ENCODE measurements around the gene TBRG4. TPM values are rescaled to one million over a fixed set of nuclear protein-coding genes. Genes with fewer than 3 reads are reported as not detected.
A peak's percentile ranks its signal among the peaks of the same experiment; 100 is the strongest.

The TBRG4 gene
- total and polyA plus RNA-seq, 2 donors from 2014 or later: 45.7 to 67.8 TPM

- Histone ChIP-seq H3K36me3 (ENCODE audit: control insufficient read depth in 2 of 3, insufficient read depth in 3 of 3, low read length in 3 of 3) (peaks cover 7 to 60% (median 55%) of the 10 kb centered on the region in 3 donors), H3K9me3 (ENCODE audit: control insufficient read depth in 2 of 3, insufficient read depth in 1 of 3, low read length in 3 of 3) (no peaks in the 10 kb centered on the region), H3K4me1 (ENCODE audit: control insufficient read depth in 2 of 3, insufficient read depth in 2 of 3, low read depth in 1 of 3, low read length in 3 of 3) (no peaks in the 10 kb centered on the region), H3K27me3 (ENCODE audit: control insufficient read depth, insufficient read depth, low read length) (no peaks in the 10 kb centered on the region), H3K4me3 (ENCODE audit: low read length in 3 of 3) (no peak overlapping the region), H3K9ac (ENCODE audit: low read length in 3 of 3) (no peak overlapping the region), H3K27ac (ENCODE audit: low read depth in 2 of 2, low read length in 2 of 2) (no peak overlapping the region)
- TF ChIP-seq CTCF (IDR thresholded peaks at IDR 0.05; ENCODE audit: borderline replicate concordance, extremely low read depth, insufficient read depth): no peak
- peak in 1 of 5 donors; percentile 25 for DNase-seq
- intact Hi-C loops (cut with DNase I): no loop called here
- no peak for FAIRE-seq
Observed at GRCh38 chr7:45099891-45100760, 11.4 kb downstream of the TBRG4 start.

- H3K4me1 ChIP-seq (ENCODE audit: control insufficient read depth in 2 of 3, insufficient read depth in 2 of 3, low read depth in 1 of 3, low read length in 3 of 3): no peaks in the 10 kb centered on the region
- intact Hi-C loops (cut with DNase I): no loop called here
- TF ChIP-seq CTCF (IDR thresholded peaks at IDR 0.05; ENCODE audit: borderline replicate concordance, extremely low read depth, insufficient read depth): no peak
- H3K27me3 ChIP-seq (ENCODE audit: control insufficient read depth, insufficient read depth, low read length): no peaks in the 10 kb centered on the region
- peaks cover 6 to 51% (median 46%) of the 10 kb centered on the region in 3 donors for H3K36me3 ChIP-seq (ENCODE audit: control insufficient read depth in 2 of 3, insufficient read depth in 3 of 3, low read length in 3 of 3)
- H3K9me3 ChIP-seq (ENCODE audit: control insufficient read depth in 2 of 3, insufficient read depth in 1 of 3, low read length in 3 of 3): peaks cover 0 to 2% (median 0%) of the 10 kb centered on the region in 3 donors
- H3K4me3 ChIP-seq (ENCODE audit: low read length in 3 of 3): no peak overlapping the region
- H3K9ac ChIP-seq (ENCODE audit: low read length in 3 of 3): no peak overlapping the region
- FAIRE-seq: no peak
- H3K27ac ChIP-seq (ENCODE audit: low read depth in 2 of 2, low read length in 2 of 2): no peak overlapping the region
- peak in 1 of 5 donors; percentile 15 for DNase-seq
Observed at GRCh38 chr7:45098983-45099839, 12.3 kb downstream of the TBRG4 start.

DNA sequence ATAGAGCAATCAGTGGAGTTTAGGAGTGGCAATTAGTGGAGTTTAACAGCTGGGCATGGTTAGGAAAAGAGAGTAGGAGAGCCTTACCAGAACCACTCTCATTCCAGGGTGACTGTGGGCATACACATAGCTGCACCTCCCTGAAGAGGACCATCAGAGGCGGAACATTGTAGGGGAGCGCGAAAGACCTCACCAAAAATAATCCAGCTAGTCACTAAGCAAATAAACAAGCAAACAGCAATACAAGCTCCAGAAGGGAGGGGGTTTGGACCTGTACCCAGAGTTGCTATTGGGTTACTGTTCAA is 18.6 kb downstream of the TBRG4 start:
- TF ChIP-seq CTCF (IDR thresholded peaks at IDR 0.05; ENCODE audit: borderline replicate concordance, extremely low read depth, insufficient read depth): no peak
- intact Hi-C loops (cut with DNase I): no loop called here
- Histone ChIP-seq H3K9ac (ENCODE audit: low read length in 3 of 3) (no peak overlapping the region), H3K27me3 (ENCODE audit: control insufficient read depth, insufficient read depth, low read length) (no peaks in the 10 kb centered on the region), H3K4me1 (ENCODE audit: control insufficient read depth in 2 of 3, insufficient read depth in 2 of 3, low read depth in 1 of 3, low read length in 3 of 3) (peaks cover 0 to 2% (median 0%) of the 10 kb centered on the region in 3 donors), H3K36me3 (ENCODE audit: control insufficient read depth in 2 of 3, insufficient read depth in 3 of 3, low read length in 3 of 3) (no peaks in the 10 kb centered on the region), H3K4me3 (ENCODE audit: low read length in 3 of 3) (no peak overlapping the region), H3K27ac (ENCODE audit: low read depth in 2 of 2, low read length in 2 of 2) (no peak overlapping the region), H3K9me3 (ENCODE audit: control insufficient read depth in 2 of 3, insufficient read depth in 1 of 3, low read length in 3 of 3) (peaks cover 0 to 2% (median 0%) of the 10 kb centered on the region in 3 donors)
- DNase-seq: no peak
- no peak for FAIRE-seq
